Ishikawa (cell line): ENCODE measurements around the gene DCTPP1.

Experiments used
- CEBPB ChIP-seq: IDR thresholded peaks from 2 replicates; pipeline ENCODE4 v1.6.1; 2012
- CREB1 ChIP-seq: IDR thresholded peaks from 2 replicates; pipeline ENCODE4 v1.6.1; 2012; ENCODE audit warnings: low read depth
- EGR1 ChIP-seq: IDR thresholded peaks from 2 replicates; pipeline ENCODE4 v1.6.1; 2012
- EP300 ChIP-seq: IDR thresholded peaks from 2 replicates; pipeline ENCODE4 v1.6.1; 2012; ENCODE audit warnings: borderline replicate concordance
- FOXM1 ChIP-seq: IDR thresholded peaks from 2 replicates; pipeline ENCODE4 v1.6.1; 2012; ENCODE audit warnings: low read depth, borderline replicate concordance
- MAX ChIP-seq: IDR thresholded peaks from 2 replicates; pipeline ENCODE4 v1.6.1; 2012
- NFIC ChIP-seq: IDR thresholded peaks from 2 replicates; pipeline ENCODE4 v1.6.1; 2012
- RAD21 ChIP-seq: IDR thresholded peaks from 2 replicates; pipeline ENCODE4 v1.6.1; 2012; ENCODE audit warnings: low read depth
- REST ChIP-seq: IDR thresholded peaks from 2 replicates; pipeline ENCODE4 v1.6.1; 2012; ENCODE audit warnings: low read depth, mild to moderate bottlenecking
- TAF1 ChIP-seq: IDR thresholded peaks from 2 replicates; pipeline ENCODE4 v1.6.1; 2012; ENCODE audit warnings: low read depth, mild to moderate bottlenecking
- TCF12 ChIP-seq: IDR thresholded peaks from 2 replicates; pipeline ENCODE4 v1.6.1; 2012; ENCODE audit warnings: low read depth
- TEAD4 ChIP-seq: IDR thresholded peaks from 2 replicates; pipeline ENCODE4 v1.6.1; 2012
- USF1 ChIP-seq: IDR thresholded peaks from 2 replicates; pipeline ENCODE4 v1.6.1; 2012
- YY1 ChIP-seq: IDR thresholded peaks from 2 replicates; pipeline ENCODE4 v1.6.1; 2012; ENCODE audit warnings: low read depth
- ZBTB7A ChIP-seq: IDR thresholded peaks from 2 replicates; pipeline ENCODE4 v1.6.1; 2012; ENCODE audit warnings: low read depth

The DCTPP1 gene

GRCh38 chr16:30445408-30446202 lies 15.8 kb upstream of the DCTPP1 start, which contains the start of gene SEPHS2:
SEPHS2 (minus strand) TSS chr16:30445874; CDS start chr16:30445727, 147 bp downstream.
- TF ChIP-seq RAD21 (no peak), USF1 (peak; percentile 90), TCF12 (peak; percentile 45), EP300 (no peak), CREB1 (peak; percentile 14; the same call in 1 of the 2 replicates), REST (no peak), TAF1 (peak; percentile 72; the same call in 1 of the 2 replicates), YY1 (peak; percentile 40; the same call in 1 of the 2 replicates), CEBPB (peak; percentile 80), FOXM1 (no peak), MAX (peak; percentile 98), ZBTB7A (no peak), NFIC (no peak), TEAD4 (peak; percentile 14; the same call in 1 of the 2 replicates), EGR1 (no peak)

GRCh38 chr16:30445149-30445407 lies 15.2 kb upstream of the DCTPP1 start:
- TF ChIP-seq EP300 = no peak
- no peak for TF ChIP-seq TEAD4
- no peak for TF ChIP-seq RAD21
- no peak for TF ChIP-seq USF1
- no peak for TF ChIP-seq REST

GRCh38 chr16:30444231-30445148 lies 14.7 kb upstream of the DCTPP1 start:
- TF ChIP-seq USF1 (no peak), EP300 (no peak), YY1 (no peak), REST (no peak), FOXM1 (no peak), CREB1 (no peak), TAF1 (no peak), NFIC (no peak), TCF12 (no peak), TEAD4 (no peak), EGR1 (no peak), RAD21 (no peak), MAX (no peak), CEBPB (no peak), ZBTB7A (no peak)
